ENCODE data around the gene AXL. TPM values are rescaled to one million over a fixed set of nuclear protein-coding genes. Genes with fewer than 3 reads are reported as not detected.

The AXL gene
- total and polyA plus RNA-seq, 2 of the 8 experiments (the other 6 are each of a cell fraction or from before 2014, with no cell fraction given), result 35.3 to 51.0 TPM

GRCh38 chr19:41274802-41275201, 55.8 kb downstream of the AXL start:
- Histone ChIP-seq H3K27ac (ENCODE audit: low read depth, low read length) (no peak overlapping the region), H3K4me2 (ENCODE audit: insufficient read depth in 1 of 2, low read depth in 2 of 2, low read length in 2 of 2) (no peak overlapping the region), H3K79me1 (ENCODE audit: low read depth, low read length) (peaks cover 4% of the 10 kb centered on the region; the same call in 1 of the 2 replicates), H3K23me2 (ENCODE audit: low read depth, low read length) (no peaks in the 10 kb centered on the region), H3K9ac (replicated peaks in 1 of 4; ENCODE audit: extremely low read depth in 1 of 4, low read depth in 3 of 4, low read length in 3 of 4) (no peak overlapping the region), H3K4me3 (ENCODE audit: extremely low read depth in 1 of 4, insufficient read depth in 2 of 4, low read depth in 3 of 4, low read length in 4 of 4) (no peak overlapping the region), H3K18ac (ENCODE audit: extremely low read depth, low read length) (no peak overlapping the region), H2BK15ac (ENCODE audit: low read length) (no peak overlapping the region), H3K4me1 (replicated peaks in 1 of 4; ENCODE audit: control insufficient read depth in 3 of 4, insufficient read depth in 4 of 4, low read length in 3 of 4) (no peaks in the 10 kb centered on the region), H3K56ac (replicated peaks; ENCODE audit: insufficient read length, low read depth, low read length) (no peak overlapping the region), H2BK12ac (ENCODE audit: low read depth, low read length) (no peak overlapping the region), H3K23ac (ENCODE audit: insufficient read length) (no peak overlapping the region), H2BK120ac (replicated peaks; ENCODE audit: low read depth, low read length) (no peak overlapping the region), H2BK20ac (ENCODE audit: low read length) (no peak overlapping the region), H4K8ac (ENCODE audit: extremely low read depth, insufficient read depth, low read length) (no peak overlapping the region), H4K91ac (replicated peaks; ENCODE audit: insufficient read length, low read length) (no peak overlapping the region), H3K4ac (replicated peaks; ENCODE audit: insufficient read length, low read depth, low read length) (no peak overlapping the region), H3K79me2 (ENCODE audit: control insufficient read depth in 1 of 2, insufficient read depth in 2 of 2, low read length in 2 of 2) (peaks cover 3 to 4% of the 10 kb centered on the region in 2 experiments; a peak in 1 of 4 replicates), H2AFZ (ENCODE audit: low read length) (no peak overlapping the region), H4K20me1 (replicated peaks in 1 of 2; ENCODE audit: control insufficient read depth in 1 of 2, insufficient read depth in 2 of 2, low read length in 2 of 2) (peaks cover 12 to 20% of the 10 kb centered on the region in 2 experiments), H4K5ac (ENCODE audit: insufficient read length, low read depth, low read length) (no peak overlapping the region), H3K9me3 (ENCODE audit: insufficient read depth in 2 of 2, low read depth in 1 of 2, low read length in 1 of 2) (no peaks in the 10 kb centered on the region), H3K36me3 (ENCODE audit: control insufficient read depth in 2 of 4, insufficient read depth in 4 of 4, low read length in 3 of 4) (peaks cover 74 to 98% (median 91%) of the 10 kb centered on the region in 4 experiments), H2AK5ac (ENCODE audit: low read depth, low read length) (no peak overlapping the region), H3K14ac (ENCODE audit: insufficient read length) (no peak overlapping the region), H2BK5ac (ENCODE audit: low read depth, low read length) (no peak overlapping the region), H3K27me3 (replicated peaks in 1 of 4; ENCODE audit: control insufficient read depth in 3 of 4, extremely low read depth in 1 of 4, insufficient read depth in 3 of 4, low read length in 3 of 4) (no peaks in the 10 kb centered on the region)
- no peak for FAIRE-seq
- 96% methylated on average over 5 of the region's 5 CpGs; no CpG with 5 or more reads in 1 of the 2 experiments for WGBS, 2 experiments (ENCODE audit: extremely low coverage in 1 of 2, insufficient coverage in 1 of 2, insufficient read length in 1 of 2, insufficient replicate concordance in 2 of 2, low coverage in 1 of 2, low lambda C conversion rate in 2 of 2, missing lambda C conversion rate in 1 of 2)
- ChIA-PET CTCF (ENCODE audit: partially characterized antibody) (interaction anchor here (0.8 to 1.7 kb wide), 4 partner anchors 14 to 70 kb away, joined by 3 to 5 read pairs (median 4); no protein-coding TSS in a partner anchor), POLR2A (ENCODE audit: partially characterized antibody) (interaction anchor here (1.0 to 38.6 kb wide), 5 partner anchors 10 to 33 kb away, joined by 3 to 579 read pairs (median 6); partner anchors contain the start of genes CCDC97 and HNRNPUL1)
- DNase-seq (ENCODE audit: low read depth in 1 of 2, low spot score in 2 of 2), result no peak
- TF ChIP-seq ASH2L (IDR thresholded peaks at IDR 0.05; ENCODE audit: low read length) (no peak), SIN3A (conservative IDR thresholded peaks at IDR 0.05 in 1 of 2, IDR thresholded peaks at IDR 0.05 in 1 of 2; ENCODE audit: low read depth in 1 of 2, low read length in 2 of 2) (no peak), SAP30 (IDR thresholded peaks at IDR 0.05; ENCODE audit: insufficient read depth, insufficient replicate concordance, low read length) (no peak), CREB1 (IDR thresholded peaks at IDR 0.05) (no peak), BCL11A (IDR thresholded peaks at IDR 0.05; ENCODE audit: low read depth in 2 of 2, low read length in 2 of 2) (no peak), CHD1 (IDR thresholded peaks at IDR 0.05; ENCODE audit: low read depth, low read length) (no peak), TAF7 (optimal IDR thresholded peaks at IDR 0.05; ENCODE audit: borderline replicate concordance, low read depth, low read length) (no peak), YY1 (IDR thresholded peaks at IDR 0.05; ENCODE audit: low read depth, low read length) (no peak), CEBPB (IDR thresholded peaks at IDR 0.05; ENCODE audit: low read depth, low read length) (no peak), CTCF (IDR thresholded peaks at IDR 0.05; ENCODE audit: control extremely low read depth in 1 of 3, insufficient read depth in 1 of 3, low read depth in 1 of 3, low read length in 3 of 3) (no peak), TBP (IDR thresholded peaks at IDR 0.05; ENCODE audit: low read depth, low read length) (no peak), GABPA (IDR thresholded peaks at IDR 0.05; ENCODE audit: borderline replicate concordance, insufficient read depth, low read length) (no peak)

All from H1 (cell line).